Astrocyte of the cerebellum (primary cell): ENCODE data around the gene KCNK16.

Experiments
- DNase-seq: peaks from one replicate; pipeline ENCODE4 v3.0.0-alpha.2; 2011; ENCODE audit warnings: low read depth
- H3K4me3 ChIP-seq: 2 replicates; pipeline ENCODE4 v1.5.1; 2011; ENCODE audit warnings: mild to moderate bottlenecking, low read depth, low read length, moderate library complexity
- CTCF ChIP-seq: IDR thresholded peaks from 2 replicates; pipeline ENCODE4 v1.5.1; 2012; ENCODE audit warnings: low read length, low read depth, moderate library complexity, mild to moderate bottlenecking; ENCODE audit errors: missing control alignments
- in situ Hi-C: cut with HindIII; loops from 2 replicates; pipeline ENCODE4 v1.10.0; 2017; ENCODE audit warnings: low sequenced_read_pairs

KCNK16 gene

GRCh38 chr6:39343396-39343870 is 20.9 kb upstream of the KCNK16 start:
- H3K4me3 ChIP-seq: no peak overlapping the region
- no peak for TF ChIP-seq CTCF
- no peak for DNase-seq
- in situ Hi-C loops: no loop called here

DNA sequence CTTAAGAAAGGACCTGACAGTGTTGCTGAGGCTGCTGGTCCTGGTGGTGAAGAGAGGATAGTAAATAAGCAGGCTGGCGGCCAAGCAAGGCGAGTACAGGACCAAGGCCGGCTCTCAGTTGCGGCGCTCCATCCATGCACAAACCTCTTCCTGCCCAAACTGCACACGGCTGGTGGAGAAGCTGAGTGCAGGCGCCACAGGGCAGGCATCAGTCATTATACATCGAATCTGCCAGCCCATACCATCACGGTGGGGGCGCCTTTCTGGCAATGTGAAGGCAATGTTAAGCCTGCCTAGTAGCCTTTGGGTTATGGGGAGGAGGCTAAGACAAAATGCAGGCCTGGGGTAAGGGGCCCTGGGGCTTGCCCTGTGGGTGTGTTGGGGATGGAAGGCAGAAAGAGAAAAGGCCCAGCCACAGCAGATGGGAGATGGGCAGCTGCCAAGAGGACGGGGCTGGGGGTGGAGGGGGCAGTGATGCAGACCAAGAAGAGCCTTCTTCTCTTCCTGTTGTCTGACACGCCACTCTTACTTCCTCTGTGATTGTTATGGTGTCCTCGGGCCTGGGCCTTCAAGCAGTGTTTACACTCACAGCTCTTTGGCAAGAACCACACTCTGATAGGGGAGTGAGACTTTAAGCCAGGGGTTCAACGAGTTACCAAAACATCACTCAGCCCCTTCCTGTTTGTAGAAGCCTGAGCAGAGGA is 20.3 kb upstream of the KCNK16 start:
- in situ Hi-C loops: no loop called here
- no peak overlapping the region for H3K4me3 ChIP-seq
- TF ChIP-seq CTCF: no peak
- DNase-seq: no peak

DNA sequence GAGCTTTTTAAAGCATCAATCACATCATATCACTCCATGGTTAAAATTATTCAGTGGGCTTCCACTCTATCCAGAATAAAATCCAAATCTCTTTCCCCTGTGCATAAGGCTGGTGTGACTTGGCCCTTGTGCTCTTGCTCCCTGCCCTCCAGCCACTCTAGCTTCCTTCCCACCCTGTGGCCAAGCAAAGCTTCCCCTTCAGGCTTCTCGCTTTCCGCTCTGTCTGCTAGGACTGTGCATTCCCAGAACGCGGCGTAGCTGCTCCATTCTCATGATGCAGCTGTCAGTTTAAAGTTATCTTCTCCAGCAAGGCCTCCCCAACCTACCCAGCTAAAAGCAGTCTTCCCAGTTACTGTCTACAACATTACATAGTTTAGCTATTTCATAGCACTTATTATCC is 19.4 kb upstream of the KCNK16 start:
- no peak for TF ChIP-seq CTCF
- DNase-seq: no peak
- no peak overlapping the region for H3K4me3 ChIP-seq
- in situ Hi-C loops: no loop called here

DNA sequence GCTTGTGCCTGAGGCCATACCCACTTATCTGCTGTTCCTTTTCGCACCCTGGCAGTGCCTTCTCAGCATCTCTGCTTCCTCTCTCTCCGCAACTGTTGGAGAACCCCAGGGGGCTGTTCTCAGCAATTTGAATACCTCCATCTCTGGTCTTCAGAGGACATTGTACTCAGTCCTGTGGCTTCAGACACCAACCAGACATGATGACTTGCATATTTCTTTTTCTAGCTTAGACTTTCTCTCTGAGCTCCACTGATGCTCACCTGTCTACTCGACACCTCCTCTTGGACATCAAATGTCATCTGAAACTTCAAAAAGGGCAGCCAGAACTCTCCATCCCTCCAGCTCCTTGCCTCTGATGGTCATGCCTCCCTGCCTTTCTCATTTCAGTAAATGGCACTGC is 18.9 kb upstream of the KCNK16 start:
- H3K4me3 ChIP-seq: no peak overlapping the region
- TF ChIP-seq CTCF: no peak
- in situ Hi-C loops: no loop called here
- DNase-seq: no peak

- H3K4me3 ChIP-seq: no peak overlapping the region
- no peak for DNase-seq
- TF ChIP-seq CTCF: no peak
- in situ Hi-C loops: no loop called here
These were observed 17.5 kb upstream of the KCNK16 start for GRCh38 chr6:39339868-39340550.

- in situ Hi-C loops: no loop called here
- H3K4me3 ChIP-seq: no peak overlapping the region
- TF ChIP-seq CTCF: no peak
- no peak for DNase-seq
These were observed 16.8 kb upstream of the KCNK16 start for GRCh38 chr6:39339096-39339867.
